Measurements from ENCODE around the gene CDC73. TPM values are rescaled to one million over a fixed set of nuclear protein-coding genes. Genes with fewer than 3 reads are reported as not detected.
A peak's percentile ranks its signal among the peaks of the same experiment; 100 is the strongest.

The CDC73 gene
- total and polyA plus RNA-seq, 9 of the 15 experiments (the other 6 are each of a cell fraction or from before 2014, with no cell fraction given) = 19.0 to 61.7 (median 30.1) TPM

DNA sequence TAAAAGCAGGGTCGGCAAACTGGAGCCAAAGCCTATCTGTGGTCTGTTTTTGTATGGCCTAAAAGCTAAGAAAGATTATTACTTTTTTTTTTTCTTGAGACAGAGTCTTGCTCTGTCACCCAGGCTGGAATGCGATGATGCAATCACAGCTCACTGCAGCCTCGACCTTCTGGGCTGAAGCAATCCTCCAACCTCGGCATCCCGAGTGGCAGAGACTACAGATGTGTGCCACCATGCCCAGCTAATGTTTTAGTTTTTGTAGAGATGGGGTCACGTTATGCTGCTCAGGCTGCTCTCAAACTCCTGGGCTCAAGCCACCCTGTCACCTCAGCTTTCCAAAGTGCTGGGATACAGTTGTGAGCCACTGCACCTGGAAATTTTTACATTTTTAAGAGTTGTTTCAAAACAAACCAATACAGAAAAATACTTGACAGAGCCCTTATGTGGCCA lies 10.2 kb upstream of the CDC73 start (continued):
- TF ChIP-seq MAFG (tag; conservative IDR thresholded peaks at IDR 0.05) (0 out of 2 replicates have a peak, but pooled peaks have one; percentile 5), SRF (CRISPR knock-in tag; IDR thresholded peaks at IDR 0.05) (no peak), ZBTB1 (CRISPR knock-in tag; IDR thresholded peaks at IDR 0.05; ENCODE audit: borderline replicate concordance, low read depth) (no peak), HDAC2 (IDR thresholded peaks at IDR 0.05) (peak; percentile 79), POU5F1 (IDR thresholded peaks at IDR 0.05; ENCODE audit: borderline replicate concordance, low read depth, low read length, partially characterized antibody) (no peak), FOXK1 (CRISPR knock-in tag; IDR thresholded peaks at IDR 0.05; ENCODE audit: borderline replicate concordance) (no peak), RBM22 (IDR thresholded peaks at IDR 0.05; ENCODE audit: low read depth, low read length, poor library complexity, severe bottlenecking) (no peak), BRCA1 (IDR thresholded peaks at IDR 0.05) (no peak), BRCA1 (CRISPR knock-in tag; IDR thresholded peaks at IDR 0.05) (no peak), HMGN3 (IDR thresholded peaks at IDR 0.05; ENCODE audit: borderline replicate concordance, extremely low read depth, insufficient read length, low read depth, low read length) (no peak), HDAC1 (IDR thresholded peaks at IDR 0.05) (peak in 1 of 2 experiments; percentile 49; a peak in 1 of 4 replicates), RBM15 (IDR thresholded peaks at IDR 0.05; ENCODE audit: insufficient read depth, low read length) (no peak), KLF10 (CRISPR knock-in tag; IDR thresholded peaks at IDR 0.05) (no peak)
- TF ChIP-seq, protein P1, sequence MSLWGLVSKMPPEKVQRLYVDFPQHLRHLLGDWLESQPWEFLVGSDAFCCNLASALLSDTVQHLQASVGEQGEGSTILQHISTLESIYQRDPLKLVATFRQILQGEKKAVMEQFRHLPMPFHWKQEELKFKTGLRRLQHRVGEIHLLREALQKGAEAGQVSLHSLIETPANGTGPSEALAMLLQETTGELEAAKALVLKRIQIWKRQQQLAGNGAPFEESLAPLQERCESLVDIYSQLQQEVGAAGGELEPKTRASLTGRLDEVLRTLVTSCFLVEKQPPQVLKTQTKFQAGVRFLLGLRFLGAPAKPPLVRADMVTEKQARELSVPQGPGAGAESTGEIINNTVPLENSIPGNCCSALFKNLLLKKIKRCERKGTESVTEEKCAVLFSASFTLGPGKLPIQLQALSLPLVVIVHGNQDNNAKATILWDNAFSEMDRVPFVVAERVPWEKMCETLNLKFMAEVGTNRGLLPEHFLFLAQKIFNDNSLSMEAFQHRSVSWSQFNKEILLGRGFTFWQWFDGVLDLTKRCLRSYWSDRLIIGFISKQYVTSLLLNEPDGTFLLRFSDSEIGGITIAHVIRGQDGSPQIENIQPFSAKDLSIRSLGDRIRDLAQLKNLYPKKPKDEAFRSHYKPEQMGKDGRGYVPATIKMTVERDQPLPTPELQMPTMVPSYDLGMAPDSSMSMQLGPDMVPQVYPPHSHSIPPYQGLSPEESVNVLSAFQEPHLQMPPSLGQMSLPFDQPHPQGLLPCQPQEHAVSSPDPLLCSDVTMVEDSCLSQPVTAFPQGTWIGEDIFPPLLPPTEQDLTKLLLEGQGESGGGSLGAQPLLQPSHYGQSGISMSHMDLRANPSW (CRISPR knock-in tag; IDR thresholded peaks at IDR 0.05) = no peak
- TF ChIP-seq, protein P2, sequence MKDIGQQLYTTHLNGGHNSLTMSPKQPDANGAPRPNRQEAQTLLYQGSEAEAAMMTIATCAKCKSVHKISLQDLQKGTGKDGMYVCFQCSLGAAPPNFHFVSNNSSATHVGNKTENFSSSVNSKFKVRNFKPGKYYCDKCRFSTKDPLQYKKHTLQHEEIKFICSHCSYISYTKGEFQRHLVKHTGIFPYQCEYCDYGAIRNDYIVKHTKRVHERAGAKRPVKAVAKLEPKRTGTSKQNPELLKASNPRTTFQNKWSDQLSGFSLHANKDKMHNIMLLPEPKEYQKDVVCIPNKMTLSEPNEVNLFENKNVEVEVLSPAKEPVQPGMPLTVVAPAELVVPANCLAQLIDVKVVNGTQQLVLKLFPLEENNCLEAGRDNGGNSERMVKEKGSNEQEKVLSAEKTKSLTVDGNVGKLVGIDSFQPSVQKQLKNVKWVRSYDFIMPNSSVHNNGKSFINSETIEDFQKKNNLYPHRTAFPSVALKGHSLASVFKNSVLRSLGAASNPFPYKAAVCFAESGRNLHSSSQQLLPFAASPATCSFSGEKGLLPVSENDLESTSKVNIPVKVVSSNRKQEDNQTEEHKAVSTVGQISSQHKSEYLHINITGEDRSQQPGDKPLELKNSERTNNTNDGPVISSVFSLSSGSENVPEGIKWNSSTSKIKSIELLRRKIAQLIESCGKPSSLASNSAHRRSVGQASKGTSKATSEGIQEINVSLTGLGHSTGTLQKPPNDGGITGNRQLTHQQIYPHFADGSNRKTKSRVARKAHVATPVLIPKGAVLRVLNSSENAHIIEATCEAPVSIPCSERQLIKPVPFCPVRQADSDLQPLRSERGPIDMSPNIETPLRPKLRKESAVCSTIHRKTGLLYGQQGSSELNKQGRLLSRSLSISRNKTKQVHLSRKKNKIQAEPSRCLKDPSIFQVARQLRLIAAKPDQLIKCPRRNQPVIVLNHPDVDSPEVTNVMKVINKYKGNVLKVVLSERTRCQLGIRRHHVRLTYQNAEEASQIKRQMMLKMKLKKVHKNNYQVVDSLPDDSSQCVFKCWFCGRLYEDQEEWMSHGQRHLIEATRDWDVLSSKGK (CRISPR knock-in tag; IDR thresholded peaks at IDR 0.05) = no peak
